Measurements from ENCODE around the gene RAC2. TPM values are rescaled to one million over a fixed set of nuclear protein-coding genes. Genes with fewer than 3 reads are reported as not detected.

The RAC2 gene
- total RNA-seq, 1 experiment from 2014 or later, result 90.5 TPM

- POLR2A ChIA-PET (ENCODE audit: unreplicated experiment), result interaction anchor here (0.8 to 0.9 kb wide), 2 partner anchors 11 to 135 kb away, joined by 6 read pairs; partner anchors contain the start of gene KCTD17
- peak; percentile 71 to 80 for DNase-seq
- Histone ChIP-seq H3F3A (ENCODE audit: insufficient read depth, low read depth) (peaks cover 53% of the 10 kb centered on the region), H3K9me2 (ENCODE audit: insufficient read depth) (no peaks in the 10 kb centered on the region), H3K27me3 (ENCODE audit: insufficient read depth, low read depth) (no peaks in the 10 kb centered on the region), H3K9me3 (ENCODE audit: insufficient read depth, low read depth) (no peaks in the 10 kb centered on the region), H4K20me1 (ENCODE audit: insufficient read depth) (no peaks in the 10 kb centered on the region), H3K36me3 (ENCODE audit: low read depth) (no peaks in the 10 kb centered on the region), H3K4me1 (replicated peaks; ENCODE audit: insufficient read depth) (peaks cover 52% of the 10 kb centered on the region), H3K4me3 (peak overlapping the region; percentile 65), H3K4me2 (peak overlapping the region; percentile 77), H3K27ac (peak overlapping the region; percentile 94), H3K79me2 (ENCODE audit: low read depth) (peaks cover 30% of the 10 kb centered on the region), H2AFZ (no peak overlapping the region)
- CTCF ChIA-PET, result interaction anchor here (0.8 to 0.9 kb wide), 2 partner anchors 8 to 13 kb away, joined by 3 to 5 read pairs; no protein-coding TSS in a partner anchor
- intact Hi-C loops (cut with micrococcal nuclease; ENCODE audit: unreplicated experiment), result loop anchor here (10.0 kb wide), 1 partner anchor 358 kb away; no protein-coding TSS in a partner anchor
- no peak for TF ChIP-seq EZH2 (IDR thresholded peaks at IDR 0.05; ENCODE audit: low read depth)
- TF ChIP-seq CTCF (conservative IDR thresholded peaks at IDR 0.05), result no peak
- BruUV-seq (replicated peaks), result no TSS peak
These were observed 57.7 kb downstream of the RAC2 start for GRCh38 chr22:37186228-37186996.

- Histone ChIP-seq H3K9me3 (ENCODE audit: insufficient read depth, low read depth) (no peaks in the 10 kb centered on the region), H2AFZ (no peak overlapping the region), H3K36me3 (ENCODE audit: low read depth) (no peaks in the 10 kb centered on the region), H3K4me3 (no peak overlapping the region; the same call in 1 of the 2 replicates), H3K9me2 (ENCODE audit: insufficient read depth) (no peaks in the 10 kb centered on the region), H3K27me3 (ENCODE audit: insufficient read depth, low read depth) (no peaks in the 10 kb centered on the region), H4K20me1 (ENCODE audit: insufficient read depth) (no peaks in the 10 kb centered on the region), H3F3A (ENCODE audit: insufficient read depth, low read depth) (peaks cover 49% of the 10 kb centered on the region), H3K4me1 (replicated peaks; ENCODE audit: insufficient read depth) (peaks cover 46% of the 10 kb centered on the region), H3K27ac (no peak overlapping the region), H3K4me2 (peak overlapping the region; percentile 77), H3K79me2 (ENCODE audit: low read depth) (peaks cover 30% of the 10 kb centered on the region)
- no TSS peak for BruUV-seq (replicated peaks)
- intact Hi-C loops (cut with micrococcal nuclease; ENCODE audit: unreplicated experiment), result loop anchor here (10.0 kb wide), 1 partner anchor 359 kb away; no protein-coding TSS in a partner anchor
- ChIA-PET CTCF (no interaction called here), POLR2A (ENCODE audit: unreplicated experiment) (interaction anchor here (0.6 kb wide), 1 partner anchor 12 kb away, joined by 4 read pairs; no protein-coding TSS in a partner anchor)
- no peak for TF ChIP-seq EZH2 (IDR thresholded peaks at IDR 0.05; ENCODE audit: low read depth)
- TF ChIP-seq CTCF (conservative IDR thresholded peaks at IDR 0.05), result no peak
- no peak for DNase-seq
These were observed 58.3 kb downstream of the RAC2 start for GRCh38 chr22:37185646-37186227.

GRCh38 chr22:37184816-37185541, 59.1 kb downstream of the RAC2 start:
- POLR2A ChIA-PET (ENCODE audit: unreplicated experiment), result interaction anchor here (0.6 kb wide), 1 partner anchor 13 kb away, joined by 4 read pairs; no protein-coding TSS in a partner anchor
- no peaks in the 10 kb centered on the region for H3K27me3 ChIP-seq (ENCODE audit: insufficient read depth, low read depth)

More at GRCh38 chr22:37184816-37185541, 59.1 kb downstream of the RAC2 start:
- H3K4me3 ChIP-seq, result no peak overlapping the region
- no peaks in the 10 kb centered on the region for H4K20me1 ChIP-seq (ENCODE audit: insufficient read depth)
- no peak overlapping the region for H2AFZ ChIP-seq
- peaks cover 30% of the 10 kb centered on the region for H3K79me2 ChIP-seq (ENCODE audit: low read depth)
- no peak for TF ChIP-seq CTCF (conservative IDR thresholded peaks at IDR 0.05)
- no peak for TF ChIP-seq EZH2 (IDR thresholded peaks at IDR 0.05; ENCODE audit: low read depth)
- peaks cover 42% of the 10 kb centered on the region for H3F3A ChIP-seq (ENCODE audit: insufficient read depth, low read depth)
- H3K27ac ChIP-seq, result no peak overlapping the region
- no peak for DNase-seq
- H3K4me2 ChIP-seq, result no peak overlapping the region
- H3K9me3 ChIP-seq (ENCODE audit: insufficient read depth, low read depth), result no peaks in the 10 kb centered on the region
- no TSS peak for BruUV-seq (replicated peaks)
- intact Hi-C loops (cut with micrococcal nuclease; ENCODE audit: unreplicated experiment), result loop anchor here (10.0 kb wide), 1 partner anchor 360 kb away; no protein-coding TSS in a partner anchor
- H3K36me3 ChIP-seq (ENCODE audit: low read depth), result no peaks in the 10 kb centered on the region
- CTCF ChIA-PET, result no interaction called here
- H3K4me1 ChIP-seq (replicated peaks; ENCODE audit: insufficient read depth), result peaks cover 38% of the 10 kb centered on the region
- H3K9me2 ChIP-seq (ENCODE audit: insufficient read depth), result no peaks in the 10 kb centered on the region
